Stimulated activated CD8-positive, alpha-beta memory T cell treated with anti-CD3 and anti-CD28 coated beads, Interleukin-4, amount 100 ng/mL, for 24 hours (primary cell): ENCODE measurements around the gene AP3B1.

ENCODE experiments used
- DNase-seq: peaks from one replicate; pipeline ENCODE4 v3.0.0-alpha.2; 2020; ENCODE audit warnings: low read depth

The AP3B1 gene

DNA sequence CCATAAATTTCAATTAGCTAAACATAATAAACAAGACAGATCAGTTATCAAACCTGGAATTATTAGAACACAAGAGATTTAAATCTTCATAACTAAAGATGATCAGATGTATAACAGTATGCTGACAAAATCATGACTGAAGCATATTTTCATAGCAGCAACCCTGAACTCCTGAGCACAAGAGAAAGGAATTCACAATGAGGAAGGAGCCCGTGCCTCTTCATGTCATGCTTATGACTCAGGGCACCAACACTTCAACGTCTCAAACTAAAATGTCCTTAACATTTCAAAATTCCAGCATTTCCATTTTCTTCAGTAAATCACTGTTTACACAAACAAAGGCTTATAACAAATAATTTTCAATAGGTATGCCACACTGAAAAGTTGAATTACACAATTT is 6.7 kb downstream of the AP3B1 start:
- no peak for DNase-seq

DNA sequence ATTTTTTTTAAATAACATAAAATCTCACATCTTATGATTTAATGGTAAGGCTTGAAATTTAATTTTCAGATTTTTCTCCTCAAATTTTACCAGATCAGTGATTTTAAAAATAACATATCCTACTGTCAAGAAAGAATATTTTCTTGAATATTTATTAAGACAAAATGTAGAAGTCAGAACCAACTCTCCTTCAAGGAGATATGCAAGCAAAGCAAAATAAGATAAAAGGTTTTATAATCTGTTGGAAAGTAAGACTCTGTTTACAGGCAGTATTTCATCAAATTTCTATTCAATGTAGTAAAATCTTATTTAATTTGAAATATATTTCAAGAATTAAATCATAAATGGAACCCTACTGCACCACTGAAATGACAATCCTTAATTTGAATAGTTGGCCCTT is 7.3 kb downstream of the AP3B1 start:
- DNase-seq, result no peak

DNA sequence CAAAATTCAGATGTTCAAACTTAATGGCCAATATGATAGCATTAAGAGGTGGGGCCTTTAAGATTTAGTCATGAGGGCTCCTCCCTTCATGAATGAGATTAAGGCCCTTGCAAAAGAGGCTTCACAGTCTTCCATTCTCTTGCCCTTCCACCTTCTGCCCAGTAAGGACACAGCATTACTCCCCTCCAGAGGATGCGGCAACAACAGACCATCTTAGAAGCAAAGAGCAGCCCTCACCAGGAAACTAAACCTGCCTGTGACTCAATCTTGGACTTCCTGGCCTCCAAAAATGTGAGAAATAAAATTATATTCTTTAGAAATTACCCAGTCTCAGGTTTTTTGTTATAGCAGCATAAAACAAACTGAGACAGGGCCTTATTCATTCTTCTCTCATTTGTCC is 8.2 kb downstream of the AP3B1 start:
- no peak for DNase-seq

DNA sequence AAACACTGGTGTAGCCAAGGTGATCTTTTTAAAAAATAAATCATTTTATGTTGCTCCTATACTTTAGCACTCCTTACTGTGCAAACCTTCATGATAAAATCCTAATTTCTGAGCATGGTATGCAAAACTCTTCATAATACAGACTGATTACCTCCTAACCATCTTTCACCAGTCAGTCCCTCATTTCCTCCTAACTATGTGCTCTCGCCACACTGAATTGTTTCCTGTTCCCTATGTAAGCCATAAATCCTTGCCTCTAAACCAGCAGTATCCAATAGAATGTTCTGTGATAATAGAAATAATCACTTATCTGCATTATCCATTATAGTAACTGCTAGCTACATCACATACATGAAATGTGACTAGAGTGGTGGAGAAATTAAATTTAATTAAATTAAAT is 10.7 kb downstream of the AP3B1 start:
- DNase-seq, result no peak

DNA sequence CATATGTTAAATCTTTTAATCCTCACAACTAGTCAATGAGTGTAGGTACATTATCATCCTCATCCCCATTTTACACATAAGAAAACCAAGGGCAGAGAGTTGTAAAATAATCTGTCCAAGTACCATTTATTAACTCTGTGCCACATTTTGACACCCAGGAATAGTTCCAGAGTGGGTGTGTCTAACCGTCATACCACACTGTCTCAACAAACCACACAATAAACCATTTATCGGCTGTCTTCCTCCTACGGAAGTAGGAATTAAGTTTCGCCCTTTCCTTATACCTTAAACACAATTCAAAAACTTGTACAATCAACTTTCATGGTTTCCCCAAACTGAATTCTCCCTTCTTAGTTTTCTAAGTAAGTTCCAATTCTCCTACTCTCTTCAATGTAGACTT is 11.4 kb downstream of the AP3B1 start:
- DNase-seq, result no peak

DNA sequence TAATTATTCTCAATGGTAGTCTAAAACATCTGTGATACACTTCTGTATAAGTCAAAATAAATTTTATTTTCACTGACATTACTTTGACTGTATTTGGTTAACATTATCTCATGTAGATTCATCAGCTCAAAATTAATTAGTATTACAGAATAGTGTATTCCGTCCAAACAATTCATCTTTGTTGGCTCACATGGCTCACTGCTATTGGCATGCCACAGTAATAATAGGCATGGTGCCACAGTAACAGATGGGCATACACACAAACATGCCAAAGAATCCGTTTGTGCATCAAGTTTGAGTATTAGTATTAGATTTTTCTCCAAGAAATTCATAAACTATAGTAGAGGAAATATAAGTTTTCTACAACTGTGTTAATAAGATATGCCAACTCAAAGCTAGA is 14.2 kb downstream of the AP3B1 start:
- no peak for DNase-seq

DNA sequence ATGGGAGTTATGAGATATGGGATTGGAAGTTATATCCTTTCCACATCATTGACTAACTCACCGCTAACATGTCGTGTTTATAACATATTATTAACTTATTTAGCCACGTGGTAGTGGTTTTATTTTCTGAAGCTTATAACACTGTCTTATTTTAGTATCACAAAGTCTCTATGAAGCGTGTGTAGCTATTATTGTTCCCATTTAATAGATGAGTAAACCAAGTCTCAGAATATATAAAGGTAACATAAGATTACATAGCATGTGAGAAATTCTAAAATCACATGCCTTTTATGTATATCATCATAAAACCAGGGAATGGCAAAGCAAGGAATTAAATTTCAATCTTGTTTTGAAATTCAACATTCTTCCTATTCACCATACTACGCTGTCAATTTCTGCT is 15.3 kb downstream of the AP3B1 start:
- no peak for DNase-seq

DNA sequence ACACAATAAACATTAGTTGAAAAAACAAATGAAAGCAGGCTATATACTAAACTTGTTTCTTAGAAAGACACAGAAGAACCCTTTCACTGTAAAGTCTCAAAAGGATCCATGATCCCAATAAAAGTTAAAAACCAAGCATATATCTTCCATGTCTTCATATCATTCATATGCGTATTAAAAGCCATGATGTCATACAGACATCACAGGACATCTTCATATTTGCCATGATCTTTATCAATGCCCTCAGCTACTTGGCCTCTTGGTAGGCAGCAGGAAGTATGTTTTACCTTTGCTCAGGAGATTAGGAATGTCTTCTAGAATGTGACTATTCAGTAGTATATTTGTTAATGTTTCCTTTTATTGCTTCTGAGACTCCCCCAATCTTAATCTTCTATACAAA is 16.8 kb downstream of the AP3B1 start:
- no peak for DNase-seq

DNA sequence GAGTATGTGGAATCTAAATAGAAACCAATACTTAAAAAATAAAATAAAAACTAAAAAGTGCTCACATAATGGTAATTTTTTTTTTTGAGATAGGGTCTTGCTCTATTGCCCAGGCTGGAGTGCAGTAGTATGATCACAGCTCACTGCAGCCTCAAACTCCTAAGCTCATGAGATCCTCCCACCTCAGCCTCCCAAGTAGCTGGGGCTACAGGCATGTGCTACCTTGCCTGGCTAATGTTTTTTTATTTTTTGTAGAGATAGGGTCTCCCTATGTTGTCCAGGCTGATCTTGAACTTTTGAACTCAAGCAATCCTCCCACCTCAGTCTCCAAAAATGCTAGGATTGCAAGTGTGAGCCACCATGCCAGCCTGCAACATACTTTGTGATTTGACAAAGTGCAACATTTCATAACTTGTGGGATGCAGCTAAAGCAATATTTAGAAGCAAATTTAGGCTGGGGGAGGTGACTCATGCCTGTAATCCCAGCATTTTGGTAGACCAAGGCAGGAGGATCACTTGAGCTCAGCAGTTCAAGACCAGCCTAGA is 18.4 kb downstream of the AP3B1 start:
- no peak for DNase-seq

DNA sequence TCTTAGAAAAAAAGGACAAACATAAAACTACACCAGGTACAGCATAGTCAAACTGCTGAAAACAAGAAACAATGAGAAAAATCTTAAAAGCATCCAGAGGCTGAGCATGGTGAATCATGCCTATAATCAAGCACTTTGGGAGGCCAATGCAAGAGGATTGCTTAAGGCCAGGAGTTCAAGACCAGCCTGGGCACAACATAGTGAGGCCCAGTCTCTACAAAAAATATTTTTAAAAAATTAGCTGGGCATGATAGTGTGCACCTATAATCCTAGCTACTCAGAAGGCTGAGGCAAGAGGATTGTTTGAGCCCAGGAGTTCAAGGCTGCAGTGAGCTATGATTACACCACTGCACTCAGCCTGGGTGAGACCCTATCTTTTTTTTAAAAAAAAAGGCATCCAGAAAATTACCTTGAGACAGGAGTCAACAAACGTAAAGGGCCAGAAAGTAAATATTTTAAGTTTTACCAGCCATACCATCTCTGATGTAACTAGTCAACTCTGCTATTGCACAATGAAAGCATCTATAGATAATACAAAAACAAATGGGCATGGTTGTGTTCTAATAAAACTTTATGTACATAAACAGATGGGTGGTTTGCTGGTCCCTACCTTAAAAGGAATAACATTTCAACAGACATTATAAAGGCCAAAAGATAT is 19.8 kb downstream of the AP3B1 start:
- no peak for DNase-seq

DNA sequence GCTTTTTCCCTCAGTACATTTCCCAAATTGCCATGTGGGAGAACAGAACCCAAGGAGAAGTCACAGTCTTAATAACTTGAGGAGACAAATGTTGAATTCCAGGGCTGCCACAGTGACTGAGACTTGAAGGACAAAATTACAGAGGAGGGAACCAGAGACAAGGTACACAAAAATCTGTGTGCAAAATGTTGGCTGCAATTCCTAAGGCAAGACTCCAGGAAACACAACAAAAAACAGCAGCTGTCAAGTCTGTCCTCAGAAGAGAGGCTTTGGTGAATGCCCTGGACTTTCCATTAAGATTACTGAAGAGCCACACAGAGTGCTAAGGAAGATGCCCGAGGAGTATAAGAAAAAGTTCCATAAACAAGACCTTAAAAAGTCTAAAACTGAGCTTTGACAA is 21.1 kb downstream of the AP3B1 start:
- no peak for DNase-seq

DNA sequence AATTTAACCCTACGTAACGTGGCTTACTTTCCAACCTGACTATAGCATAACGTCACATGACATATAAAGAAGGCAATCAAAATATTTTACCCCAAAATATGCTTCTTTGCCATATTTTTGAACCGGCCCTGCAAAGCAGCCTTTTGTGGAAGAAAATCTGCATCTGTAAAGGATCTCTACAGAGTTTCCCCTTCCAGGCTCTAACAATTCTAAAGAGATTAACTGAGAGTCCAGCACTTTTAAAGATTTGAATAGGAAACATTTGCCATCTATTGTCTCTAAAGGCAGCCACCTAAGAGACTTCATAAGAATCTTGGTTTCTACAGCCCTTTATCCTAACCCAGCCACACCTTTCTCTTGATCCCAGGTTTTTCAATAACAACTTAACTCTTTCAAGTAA is 22.7 kb downstream of the AP3B1 start:
- DNase-seq, result no peak

DNA sequence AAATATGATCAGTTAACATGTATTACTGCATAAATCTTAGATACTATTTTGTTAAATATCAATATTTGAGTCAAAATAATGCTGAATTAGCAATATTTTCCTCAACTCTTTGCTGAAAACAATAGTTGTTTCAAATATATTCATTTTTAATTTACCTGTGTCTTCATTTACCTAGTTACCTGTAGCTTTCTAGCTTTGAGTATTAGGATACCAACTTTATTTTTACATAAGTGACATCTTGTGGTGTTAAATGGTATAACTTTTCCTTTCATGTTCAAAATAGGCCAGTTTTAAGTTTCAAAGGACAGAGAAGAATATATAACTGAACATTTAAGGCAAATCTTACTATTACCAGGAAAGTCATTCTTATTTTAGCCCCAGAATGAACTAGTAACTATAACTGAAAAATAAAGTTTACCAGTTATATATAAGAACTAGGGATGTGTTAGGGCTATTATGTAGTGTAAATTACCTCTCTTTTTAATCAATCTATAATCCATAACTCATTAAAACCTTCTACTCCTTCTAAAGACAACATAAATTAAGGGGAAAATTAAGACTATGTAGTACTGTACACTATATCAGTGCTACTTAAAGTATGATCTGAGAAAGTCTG is 25.3 kb downstream of the AP3B1 start:
- DNase-seq, result no peak

DNA sequence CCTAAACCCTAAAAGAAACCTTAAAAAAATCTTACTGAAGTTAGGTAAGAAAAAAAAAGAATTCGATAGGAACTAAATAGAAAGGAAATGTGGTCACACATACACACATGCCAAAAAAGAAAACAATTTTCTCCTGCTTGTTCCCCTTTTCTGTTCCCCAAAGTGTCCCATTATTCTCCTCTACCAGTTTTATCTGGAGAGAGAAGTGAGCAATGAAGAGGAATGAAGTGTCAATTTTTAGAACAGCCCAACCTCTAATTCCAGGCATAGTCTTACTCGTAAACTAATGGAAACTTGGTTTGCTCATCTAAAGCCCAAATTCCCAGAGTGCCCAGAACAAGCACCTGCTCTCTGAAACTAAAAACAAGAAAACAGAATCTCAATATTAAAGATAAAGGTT is 26.1 kb downstream of the AP3B1 start:
- no peak for DNase-seq

DNA sequence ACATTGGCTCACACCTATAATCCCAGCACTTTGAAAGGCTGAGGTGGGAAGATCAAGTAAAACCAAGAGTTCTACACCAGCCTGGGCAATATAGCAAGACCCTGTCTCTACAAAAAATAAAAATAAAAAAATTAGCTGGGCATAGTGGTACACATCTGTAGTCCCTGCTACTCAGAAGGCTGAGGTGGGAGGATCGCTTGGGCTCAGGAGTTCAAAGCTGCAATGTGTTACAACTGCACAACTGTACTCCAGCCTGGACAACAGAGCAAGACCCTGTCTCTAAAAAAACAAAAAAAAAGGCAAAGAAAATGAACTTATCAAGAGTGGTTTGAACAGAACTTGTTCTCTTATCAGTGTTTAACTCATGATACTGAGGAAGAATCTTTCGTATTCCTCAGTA is 29.3 kb downstream of the AP3B1 start:
- no peak for DNase-seq

DNA sequence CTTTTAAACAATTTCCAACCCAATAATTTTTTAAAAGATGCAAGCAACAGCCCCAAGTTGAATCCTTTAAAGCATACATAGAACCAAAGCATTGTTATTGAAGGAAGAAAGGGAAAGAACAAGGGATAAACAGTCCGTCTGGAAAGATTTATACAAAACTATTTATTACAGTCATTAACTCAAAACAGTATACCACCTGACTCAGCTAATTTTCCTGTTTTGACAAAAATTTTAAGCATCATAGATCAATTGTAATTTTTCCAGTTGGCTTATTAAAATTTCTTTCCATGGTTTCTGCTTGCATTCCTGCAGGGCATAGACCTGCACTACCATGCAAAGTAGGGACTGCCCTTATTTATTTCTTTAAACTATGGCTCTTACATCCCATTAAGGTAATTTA is 29.9 kb downstream of the AP3B1 start:
- no peak for DNase-seq

DNA sequence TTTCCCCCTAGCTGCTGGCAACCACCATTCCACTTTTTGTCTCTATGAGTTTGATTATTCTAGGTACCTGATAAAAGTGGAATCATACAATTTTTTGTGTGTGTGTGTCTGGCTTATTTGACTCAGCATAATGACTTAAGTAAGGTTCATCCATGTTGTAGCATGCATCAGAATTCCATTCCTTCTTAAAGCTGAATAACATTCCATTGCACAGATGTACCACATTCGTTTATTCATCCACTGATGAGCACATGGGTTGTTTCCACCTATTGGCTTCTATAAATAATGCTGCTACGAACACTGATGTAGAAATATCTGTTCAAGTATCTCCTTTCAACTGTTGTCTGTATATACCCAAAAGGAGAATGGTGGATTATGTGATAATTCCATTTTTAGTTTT is 33.7 kb downstream of the AP3B1 start:
- DNase-seq, result no peak

DNA sequence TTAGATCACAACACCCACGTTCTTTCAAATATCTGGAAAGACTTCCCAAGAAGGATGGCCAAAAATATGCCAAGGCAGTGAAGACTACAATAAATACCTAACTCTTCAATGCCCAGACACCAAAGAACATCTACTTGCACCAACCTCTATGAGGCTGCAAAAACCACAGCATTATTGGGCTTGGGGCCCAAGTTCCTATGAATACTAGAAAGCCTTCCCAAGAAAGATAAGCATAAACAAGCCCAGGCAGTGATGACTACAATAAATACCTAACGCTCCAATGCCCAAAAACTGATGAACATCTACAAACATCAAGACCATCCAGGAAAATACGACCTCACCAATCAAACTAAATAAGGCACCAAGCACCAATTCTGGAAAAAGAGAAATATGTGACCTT is 41.3 kb downstream of the AP3B1 start:
- DNase-seq, result no peak

DNA sequence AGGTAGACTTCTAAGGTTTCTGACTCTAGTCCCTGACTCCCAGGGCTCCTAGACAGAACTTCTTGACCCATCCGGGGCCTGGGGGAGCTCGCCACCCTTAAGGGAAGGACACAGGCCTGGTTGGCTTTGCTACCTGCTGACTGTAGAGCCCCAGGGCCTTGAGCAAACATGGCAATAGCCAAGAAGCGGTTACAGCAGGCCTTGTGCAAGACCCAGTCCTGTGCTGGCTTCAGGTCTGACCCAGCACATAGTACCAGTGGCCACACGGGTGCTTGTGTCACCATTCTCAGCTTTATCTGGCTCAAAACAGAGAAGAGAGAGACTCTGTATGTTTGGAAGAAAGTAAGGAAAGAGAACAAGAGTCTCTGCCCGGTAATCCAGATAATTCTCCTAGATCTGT is 41.8 kb downstream of the AP3B1 start:
- no peak for DNase-seq

DNA sequence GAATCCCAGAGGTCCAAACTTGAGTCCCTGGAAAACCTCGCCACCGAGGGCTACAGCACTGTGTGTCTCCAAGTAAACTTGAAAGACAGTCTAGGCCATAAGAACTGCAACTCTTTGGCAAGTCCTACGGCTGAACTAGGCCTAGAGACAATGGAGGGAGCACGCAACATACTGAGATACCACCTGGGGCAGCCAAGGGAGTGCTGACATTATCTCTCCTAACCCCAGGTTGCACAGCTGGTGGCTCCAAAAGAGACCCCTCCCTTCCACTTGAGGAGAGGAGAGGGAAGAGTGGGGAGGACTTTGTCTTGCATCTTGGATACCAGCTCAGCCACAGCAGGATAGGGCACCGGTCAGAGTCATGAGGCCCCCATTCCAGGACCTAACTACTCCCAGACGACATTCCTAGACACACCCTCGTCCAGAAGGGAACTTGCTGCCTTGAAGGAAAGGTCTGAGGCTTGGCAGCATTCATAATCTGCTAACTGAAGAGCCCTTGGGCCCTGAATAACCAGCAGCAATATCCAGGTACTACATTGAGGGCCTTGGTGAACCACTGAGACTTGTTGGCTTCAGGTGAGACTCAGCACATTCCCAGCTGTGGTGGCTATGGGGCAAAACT is 42.7 kb downstream of the AP3B1 start:
- no peak for DNase-seq

DNA sequence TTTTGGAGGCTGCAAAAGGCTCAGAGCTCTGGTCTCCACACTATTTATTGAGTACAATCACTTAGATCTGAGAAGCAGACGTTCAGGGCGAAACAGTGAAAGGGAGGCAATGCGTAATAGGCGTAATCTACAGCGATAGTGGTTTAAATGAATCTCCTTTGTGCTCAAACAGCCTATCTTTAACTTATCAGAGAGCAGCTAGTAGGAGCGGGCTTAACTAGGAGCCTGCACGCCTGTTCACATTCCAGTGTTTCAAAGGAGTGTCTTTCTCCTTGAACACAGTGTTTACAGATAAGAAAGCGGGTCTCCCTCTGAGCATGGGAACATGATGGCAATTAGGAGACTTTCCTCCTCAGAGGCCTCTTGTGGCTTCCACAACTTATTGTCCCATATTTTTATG is 49.4 kb downstream of the AP3B1 start:
- DNase-seq, result no peak

DNA sequence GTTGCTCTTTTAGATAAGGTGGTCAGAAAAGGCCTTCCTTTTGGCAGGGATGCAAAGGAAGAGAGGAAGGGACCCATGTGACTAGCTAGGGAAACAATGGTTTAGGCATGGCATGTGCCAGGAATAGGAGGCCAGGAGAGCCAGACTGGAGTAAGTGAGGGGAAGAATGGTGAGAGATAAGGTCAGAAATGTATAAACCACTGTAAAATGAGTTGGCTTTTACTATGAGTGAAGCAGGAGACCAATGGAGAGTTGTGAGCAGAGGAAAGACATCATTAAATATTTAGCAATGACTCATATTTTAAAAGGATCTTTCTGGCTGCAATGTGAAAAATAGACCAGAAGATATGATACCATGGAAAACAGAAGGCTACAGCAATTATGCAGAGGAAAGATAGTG is 50.9 kb downstream of the AP3B1 start:
- no peak for DNase-seq

DNA sequence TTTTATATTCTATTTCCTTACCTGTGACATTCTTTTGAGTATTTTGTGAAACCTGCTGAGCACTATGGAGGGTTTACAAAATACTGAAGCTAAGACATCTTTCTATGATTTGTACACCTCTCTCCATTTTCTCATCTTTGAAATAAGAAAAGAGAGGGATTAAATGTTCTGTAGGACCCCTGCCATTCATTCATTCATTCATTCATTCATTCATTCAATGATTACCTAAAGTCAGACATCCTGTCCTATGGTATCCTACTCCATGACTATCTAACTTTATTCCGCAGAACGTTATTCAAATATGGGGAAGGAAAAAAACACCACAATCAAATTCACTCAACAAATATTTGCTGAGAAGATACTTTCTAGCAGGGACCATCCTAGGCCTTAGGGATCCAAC is 51.4 kb downstream of the AP3B1 start:
- no peak for DNase-seq

DNA sequence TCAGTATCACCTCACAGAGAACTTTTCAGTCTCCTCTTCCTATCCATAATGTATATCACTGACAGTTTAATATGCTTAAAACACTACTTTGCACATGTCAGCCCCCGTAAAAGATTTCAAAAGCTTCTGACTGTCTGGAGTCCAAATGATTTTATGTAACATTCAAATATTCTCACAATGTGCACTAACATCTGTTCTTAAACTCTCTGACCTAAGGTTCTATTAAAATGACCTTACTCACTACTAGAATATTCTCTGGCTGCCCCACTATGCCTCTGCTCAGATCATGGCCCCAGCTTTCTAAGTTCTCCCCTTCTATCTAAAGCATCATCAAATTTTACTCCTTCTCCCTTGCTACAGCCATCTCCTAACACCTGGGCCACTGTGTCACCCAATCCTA is 52.5 kb downstream of the AP3B1 start:
- DNase-seq, result no peak
